GM19438 (cell line): ENCODE results near the gene FLT3.
"Not testable (repeated sequence)": the region's sequence is repeated elsewhere in the genome, so short reads cannot be mapped to it uniquely, and the experiment has no call there.

Source experiments
- ATAC-seq: cut with Tn5 transposase; IDR thresholded peaks from one replicate; pipeline ENCODE4 v1.9.1; 2021; ENCODE audit warnings: low read depth; ENCODE audit not compliant: unreplicated experiment

Gene FLT3

DNA sequence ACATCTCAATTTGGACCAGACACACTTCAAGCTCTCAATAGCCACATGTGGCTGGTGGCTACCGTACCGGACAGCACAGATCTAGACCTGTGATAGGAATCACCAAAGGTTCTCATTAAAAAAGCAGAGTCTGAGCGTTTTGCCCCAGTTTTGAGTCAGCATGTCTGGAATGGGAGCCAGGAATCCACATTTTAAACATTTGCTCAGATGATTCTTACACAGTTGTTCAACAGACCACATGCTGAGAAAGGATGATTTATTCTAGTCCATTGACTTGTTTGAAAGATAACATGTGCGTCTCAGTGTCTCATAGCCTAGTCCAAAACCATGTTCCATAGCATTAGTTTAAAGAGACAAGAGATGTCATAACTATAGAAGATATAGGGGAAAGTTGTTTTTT, 53.4 kb downstream of the FLT3 start:
- no peak for ATAC-seq

DNA sequence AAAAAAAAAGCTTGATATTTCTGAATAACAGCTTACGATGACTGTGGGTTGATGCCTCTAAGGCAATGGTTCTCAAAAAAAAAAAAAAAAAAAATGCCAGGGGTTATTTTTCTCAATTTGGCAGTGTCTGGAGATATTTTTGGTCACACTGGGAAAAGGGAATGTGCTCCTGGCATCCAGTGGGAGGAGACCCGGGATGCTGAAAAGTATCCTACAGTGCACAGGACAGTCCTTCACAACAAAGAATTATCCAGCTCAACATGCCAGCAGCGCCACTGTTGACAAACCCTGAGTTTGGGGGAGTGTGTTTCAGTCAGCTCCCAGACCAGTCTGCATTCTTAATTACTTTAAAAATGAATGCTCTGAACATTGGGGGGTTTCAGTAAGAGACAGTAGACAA, 54.5 kb downstream of the FLT3 start:
- ATAC-seq = no peak

DNA sequence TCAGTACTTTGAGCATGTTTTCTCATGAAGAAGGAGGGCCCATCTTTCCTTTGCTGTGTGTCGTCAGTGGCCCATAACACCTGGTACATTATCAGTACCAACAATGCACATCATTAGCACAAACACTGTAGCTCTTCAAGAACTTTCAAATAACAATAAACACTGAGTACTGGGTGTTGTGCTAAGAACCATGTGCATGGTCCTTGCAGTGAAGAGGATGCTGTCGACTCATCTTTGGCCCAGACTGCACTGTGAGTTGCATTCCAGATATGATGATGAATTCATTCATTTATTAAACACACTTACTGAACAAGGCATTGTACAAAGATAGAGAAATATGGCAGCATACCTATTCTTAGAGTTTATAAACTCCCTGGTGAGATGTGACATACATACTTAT, 55.8 kb downstream of the FLT3 start:
- no peak for ATAC-seq

DNA sequence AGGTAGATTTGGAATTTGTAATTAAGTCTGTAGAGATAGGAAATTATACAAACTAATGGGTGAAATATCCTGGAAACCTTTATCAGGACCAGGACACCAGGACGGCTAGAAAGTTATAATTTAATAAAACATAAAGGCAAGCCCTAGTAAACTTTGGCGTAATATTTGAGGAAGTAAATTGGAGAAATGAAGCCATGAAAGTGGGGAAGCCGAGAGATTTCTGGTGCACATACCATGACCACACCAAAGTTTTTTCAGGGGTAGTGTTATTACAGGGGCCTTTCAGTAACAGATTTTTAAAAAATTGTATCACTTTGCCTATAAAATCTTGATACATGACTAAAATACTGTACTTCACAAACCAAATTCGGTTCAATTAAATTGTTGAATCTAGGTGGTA, 57.2 kb downstream of the FLT3 start:
- ATAC-seq = no peak

DNA sequence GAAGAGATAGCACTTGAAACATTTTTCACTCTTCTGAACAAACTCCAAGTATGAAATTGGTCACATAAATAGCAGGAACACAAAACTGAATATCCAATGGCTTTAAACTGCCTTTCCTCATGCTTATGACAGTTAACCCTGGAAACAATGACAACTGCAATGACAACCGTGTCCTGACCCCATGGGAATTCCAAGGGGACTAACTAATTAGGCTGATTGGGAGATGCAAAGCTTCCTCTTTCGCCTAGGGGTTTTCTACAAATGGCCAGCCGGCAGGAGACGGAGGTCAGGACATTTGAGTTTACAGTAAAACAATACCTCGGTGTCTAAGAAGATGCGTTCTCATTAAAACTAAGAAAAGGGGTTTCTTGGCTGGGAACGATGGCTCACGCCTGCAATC, 58.9 kb downstream of the FLT3 start:
- ATAC-seq = no peak

DNA sequence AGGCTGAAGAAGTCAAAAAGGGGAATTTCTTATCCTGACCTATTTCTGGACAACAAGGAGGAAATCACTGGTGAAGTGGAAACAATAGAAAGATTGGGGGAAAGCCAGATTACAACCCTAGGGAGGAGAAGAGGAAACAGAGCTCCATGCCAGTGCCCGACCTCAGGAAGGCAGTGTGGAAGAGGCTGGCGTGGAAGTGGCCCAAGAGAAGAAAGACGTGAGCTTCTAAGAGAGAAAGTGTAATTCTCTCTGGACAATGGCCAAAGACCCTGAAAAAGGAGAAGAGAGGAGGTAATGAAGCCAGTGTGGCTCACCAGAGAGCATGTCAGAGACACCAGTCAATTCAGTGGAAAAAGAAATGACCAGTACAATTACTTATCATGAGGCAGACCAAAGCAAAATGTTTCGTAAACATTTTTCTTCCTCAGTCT, 59.3 kb downstream of the FLT3 start:
- ATAC-seq = no peak

DNA sequence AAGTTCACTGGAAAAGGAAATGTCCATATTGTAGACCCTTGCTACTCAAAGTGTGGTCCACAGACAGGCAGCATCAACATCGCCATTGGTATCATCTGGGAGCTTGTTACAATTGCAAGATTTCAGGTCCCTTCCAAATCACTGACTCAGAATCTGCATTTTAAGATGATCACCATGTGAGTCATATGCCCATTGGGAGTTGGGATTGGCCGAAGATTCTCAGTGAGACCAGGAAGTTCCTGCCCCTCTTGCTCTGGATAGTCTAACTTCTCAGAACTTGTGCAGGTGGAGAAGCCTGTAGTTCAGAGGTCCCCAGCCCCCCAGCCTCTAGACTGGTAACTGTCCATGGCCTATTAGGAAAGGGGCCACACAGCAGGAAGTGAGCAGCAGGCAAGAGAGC, 63.0 kb downstream of the FLT3 start:
- ATAC-seq = no peak

DNA sequence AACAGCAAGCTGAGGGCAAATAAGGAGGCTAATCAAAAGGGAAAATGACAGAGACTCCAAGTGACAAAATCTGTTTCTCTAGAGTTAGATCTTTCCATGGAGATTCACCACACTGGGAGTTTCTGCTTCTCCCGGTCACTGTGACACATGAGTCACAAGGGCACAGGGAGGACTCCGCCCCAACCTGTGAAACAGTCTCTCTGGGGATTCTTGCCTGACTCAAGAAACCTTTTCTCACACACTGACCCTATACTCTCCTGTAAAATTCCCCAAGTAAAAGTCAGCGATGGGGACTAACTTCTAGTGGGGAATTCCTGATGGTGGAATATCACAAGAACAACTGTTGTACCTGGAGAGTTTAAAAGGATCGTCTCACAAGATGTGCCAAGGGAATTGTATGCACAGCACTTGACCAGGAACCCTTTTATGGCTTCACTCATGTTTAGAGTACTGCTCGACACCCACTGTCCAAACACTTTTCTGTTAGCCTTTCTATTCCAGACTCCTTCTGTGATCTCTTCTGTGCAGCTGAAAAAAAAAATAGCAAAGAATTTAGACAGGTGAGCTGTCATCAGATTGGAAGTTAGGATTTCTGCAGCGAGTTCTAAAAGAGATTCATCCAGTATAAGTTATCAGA, 65.1 kb downstream of the FLT3 start:
- no peak for ATAC-seq

DNA sequence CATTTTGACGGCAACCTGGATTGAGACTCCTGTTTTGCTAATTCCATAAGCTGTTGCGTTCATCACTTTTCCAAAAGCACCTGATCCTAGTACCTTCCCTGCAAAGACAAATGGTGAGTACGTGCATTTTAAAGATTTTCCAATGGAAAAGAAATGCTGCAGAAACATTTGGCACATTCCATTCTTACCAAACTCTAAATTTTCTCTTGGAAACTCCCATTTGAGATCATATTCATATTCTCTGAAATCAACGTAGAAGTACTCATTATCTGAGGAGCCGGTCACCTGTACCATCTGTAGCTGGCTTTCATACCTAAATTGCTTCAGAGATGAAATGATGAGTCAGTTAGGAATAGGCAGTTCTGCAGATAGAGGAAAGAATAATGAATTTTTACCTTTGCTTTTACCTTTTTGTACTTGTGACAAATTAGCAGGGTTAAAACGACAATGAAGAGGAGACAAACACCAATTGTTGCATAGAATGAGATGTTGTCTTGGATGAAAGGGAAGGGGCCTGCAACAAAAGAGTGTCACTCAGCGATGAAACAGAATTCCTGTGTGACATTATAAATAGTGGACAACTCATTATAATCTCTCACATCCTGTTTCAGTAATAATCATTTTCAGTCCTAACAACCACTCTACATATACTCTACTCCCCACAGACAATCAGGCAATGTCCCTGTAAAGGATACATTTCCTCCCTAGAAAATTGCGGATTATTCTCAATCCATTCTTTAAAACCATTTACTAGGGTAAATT, 66.3 kb downstream of the FLT3 start:
- no peak for ATAC-seq

DNA sequence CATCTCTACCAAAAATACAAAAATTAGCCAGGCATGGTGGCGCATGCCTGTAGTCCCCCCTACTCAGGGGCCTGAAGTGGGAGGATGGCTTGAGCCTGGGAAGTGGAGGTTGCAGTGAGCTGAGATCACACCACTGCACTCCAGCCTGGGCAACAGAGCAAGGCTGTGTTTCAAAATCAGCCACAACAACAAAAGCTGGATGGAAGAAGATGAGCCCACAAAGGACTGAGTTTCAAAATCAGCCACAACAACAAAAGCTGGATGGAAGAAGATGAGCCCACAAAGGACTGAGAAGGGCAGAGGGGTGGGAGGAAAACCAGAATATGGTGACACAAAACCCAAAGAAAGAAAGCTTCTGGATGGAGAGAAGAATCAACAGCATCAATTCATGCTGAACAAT, 67.9 kb downstream of the FLT3 start:
- ATAC-seq = not testable (repeated sequence)

DNA sequence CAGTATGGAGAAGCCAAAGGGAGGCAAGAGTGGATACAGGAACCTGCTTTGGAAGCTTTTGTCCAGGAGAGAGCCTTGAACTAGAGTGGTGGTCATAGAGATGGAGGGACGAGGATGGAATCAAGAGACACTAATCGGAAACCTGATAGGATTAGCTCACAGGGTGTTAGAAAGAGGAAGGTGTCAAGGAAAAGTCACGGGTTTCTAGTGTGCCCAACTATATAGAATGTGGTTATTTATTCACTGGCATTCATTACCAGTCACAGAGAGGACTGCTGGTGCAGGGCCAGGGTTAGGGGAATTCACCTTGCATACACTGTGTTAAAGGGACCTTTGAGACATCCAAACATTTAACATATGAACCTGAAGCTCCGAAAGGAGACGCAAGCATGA, 68.5 kb downstream of the FLT3 start:
- no peak for ATAC-seq

DNA sequence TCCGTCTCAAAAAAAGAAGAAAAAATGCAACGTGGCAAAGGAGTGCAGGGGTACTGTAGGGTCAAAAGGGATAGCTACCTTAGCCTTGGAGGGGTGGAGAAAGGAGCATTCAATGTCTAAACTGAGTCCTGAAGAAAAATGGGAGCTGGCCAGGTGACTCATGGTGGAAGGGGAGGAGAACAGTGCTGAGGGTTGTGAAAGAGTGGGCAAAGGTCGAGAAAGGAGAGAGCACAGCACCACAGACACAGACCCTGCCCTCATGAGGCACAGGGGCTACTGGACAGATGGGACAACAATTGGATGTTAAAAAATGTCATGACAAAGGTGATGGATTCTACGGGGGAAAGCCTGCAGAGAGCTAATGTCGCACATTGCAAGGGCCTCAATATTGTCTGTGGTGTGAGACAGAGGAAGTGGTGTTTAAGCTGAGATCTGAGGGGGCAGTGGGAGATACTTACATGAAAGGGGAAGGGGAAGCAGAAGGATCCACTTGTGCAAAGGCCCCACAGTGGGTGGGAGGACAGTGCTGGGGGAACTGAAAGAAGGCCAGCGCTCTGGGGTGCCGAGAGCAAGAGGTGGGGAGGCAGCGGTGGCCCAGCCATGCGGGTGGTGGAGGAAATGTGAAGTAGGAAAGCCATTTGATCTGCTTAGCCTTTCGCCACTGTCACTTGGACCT, 69.0 kb downstream of the FLT3 start:
- no peak for ATAC-seq

DNA sequence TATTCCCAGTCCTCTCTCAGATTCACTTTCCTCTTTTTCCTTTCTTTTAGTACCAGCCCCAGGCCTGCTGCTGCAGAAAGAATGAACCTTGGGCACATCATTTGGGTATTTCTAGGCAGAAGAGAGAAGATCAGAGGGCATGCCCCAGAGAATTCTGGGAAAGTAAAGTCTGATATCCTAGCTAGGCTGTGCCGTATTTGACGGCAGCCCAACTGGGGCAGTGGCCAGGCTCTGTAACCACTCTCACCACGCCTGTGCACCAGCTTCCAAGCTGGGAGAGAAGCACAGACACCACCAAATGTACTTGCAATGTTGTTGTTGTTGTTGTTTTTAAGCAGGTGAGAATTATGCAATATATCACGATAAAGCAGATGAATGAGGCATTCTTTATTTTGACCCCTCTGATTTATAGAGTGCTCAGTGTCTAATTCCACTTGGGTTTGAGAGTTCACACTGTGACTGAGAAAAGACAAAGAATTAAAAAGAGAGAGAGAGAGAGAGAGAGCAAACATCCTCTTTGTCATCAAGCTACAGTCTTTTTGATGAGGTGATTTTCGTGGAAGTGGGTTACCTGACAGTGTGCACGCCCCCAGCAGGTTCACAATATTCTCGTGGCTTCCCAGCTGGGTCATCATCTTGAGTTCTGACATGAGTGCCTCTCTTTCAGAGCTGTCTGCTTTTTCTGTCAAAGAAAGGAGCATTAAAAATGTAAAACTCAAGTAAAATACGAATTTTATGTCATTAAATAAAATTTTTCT, 72.6 kb downstream of the FLT3 start:
- ATAC-seq = no peak

DNA sequence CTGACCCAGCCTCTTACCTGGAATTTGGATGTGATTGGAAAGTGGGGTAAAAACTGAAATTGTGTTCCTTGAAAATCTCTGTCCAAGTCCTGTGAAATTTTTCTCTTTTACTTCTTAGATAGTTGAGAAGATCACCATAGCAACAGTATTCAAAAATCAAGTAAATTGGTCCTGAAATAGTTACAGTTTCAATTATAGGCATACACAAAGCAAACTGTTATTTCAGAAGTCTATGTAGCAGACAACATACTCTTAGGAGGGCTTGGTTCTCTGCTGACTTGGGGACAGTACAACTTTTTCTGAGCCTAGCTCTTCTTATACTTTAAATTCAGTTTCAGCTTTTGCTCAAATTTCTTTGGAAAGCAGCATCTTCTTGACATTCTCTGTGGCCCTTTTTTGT, 73.3 kb downstream of the FLT3 start:
- ATAC-seq = no peak

DNA sequence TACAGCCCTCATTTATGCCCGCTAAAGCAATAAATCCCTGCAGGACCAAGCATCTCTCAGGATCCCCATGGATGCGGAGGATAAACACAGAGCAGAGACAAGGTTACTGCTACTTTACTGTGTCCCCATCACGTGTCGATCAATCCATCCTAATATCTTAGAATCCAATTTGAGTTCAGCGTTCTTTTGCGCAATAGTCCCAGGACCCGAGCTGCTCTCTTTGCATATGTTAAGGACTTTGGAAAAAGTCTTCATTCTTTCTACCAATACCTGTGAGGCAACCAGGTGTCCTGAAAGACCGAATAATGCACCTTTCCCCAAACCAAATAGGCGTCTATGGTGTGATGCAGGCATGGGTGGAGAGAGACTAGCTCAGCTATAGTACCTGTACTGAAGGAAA, 73.9 kb downstream of the FLT3 start:
- ATAC-seq = no peak

DNA sequence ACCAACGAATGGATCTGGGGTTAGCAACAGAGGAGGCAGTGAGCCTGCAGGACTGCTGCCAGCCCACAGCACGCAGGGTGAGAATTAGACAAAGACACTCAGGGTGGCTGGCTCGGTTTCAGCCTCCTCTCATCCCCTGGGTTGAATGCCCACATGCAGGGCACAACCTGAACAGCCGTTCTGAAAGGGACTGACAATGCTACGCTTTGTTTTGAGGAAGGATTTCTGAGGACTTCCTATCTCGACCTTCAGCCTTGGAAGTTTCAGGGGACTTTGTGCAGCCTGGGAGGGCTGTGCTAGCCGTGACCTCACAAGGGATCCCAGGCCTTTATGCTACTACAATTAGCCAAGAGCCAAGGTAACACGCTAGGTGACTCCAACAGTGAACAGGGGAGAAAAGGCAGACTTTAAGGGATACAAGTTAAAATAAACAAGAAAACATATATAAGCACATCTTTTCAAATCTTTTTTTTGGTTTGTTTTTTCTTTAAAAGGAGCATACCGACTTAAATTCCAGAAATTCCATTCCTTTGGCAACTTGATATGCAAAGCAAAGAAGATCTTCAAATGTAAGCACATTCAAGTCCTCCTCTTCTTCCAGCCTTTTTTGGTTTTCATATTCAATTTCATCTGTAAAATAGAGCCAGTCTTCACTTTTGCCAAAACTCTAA, 77.4 kb downstream of the FLT3 start:
- no peak for ATAC-seq

DNA sequence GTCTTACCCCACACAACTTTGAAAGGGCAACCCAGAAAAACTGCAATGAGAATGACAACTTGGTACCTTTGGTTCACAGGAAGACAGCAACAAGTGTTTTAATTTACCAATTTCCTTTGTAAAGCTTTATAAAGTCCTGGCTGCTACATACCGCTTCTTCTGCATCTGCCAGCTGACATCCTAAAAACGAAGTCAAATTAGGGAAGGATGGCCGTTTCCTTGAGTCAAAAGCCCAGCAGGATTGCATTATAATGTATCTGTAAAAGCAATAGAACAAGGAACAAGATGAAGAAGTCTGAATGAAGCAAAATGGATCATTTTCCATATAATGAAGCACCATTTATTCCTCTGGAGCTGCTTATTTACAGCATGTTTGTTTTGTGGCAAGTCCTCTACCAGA, 86.1 kb downstream of the FLT3 start:
- no peak for ATAC-seq

DNA sequence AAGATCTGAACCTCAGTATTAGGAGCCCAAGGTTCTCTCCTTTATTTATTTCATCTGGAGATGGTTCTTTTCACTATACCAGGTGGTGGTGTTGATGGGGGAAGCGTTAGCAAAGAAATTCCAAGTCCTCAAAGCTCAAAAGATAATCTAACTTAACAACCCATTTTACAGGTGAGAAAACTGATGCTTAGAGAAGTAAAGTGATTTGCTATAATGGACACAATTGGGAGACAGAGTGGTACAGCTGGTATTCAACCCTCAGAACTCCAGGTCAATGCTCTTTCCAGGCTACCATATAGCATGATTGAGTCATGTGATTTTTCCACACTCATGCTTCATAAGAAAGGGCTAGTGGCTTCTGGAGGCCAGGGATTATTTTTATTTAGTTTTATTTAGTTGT, 86.9 kb downstream of the FLT3 start:
- ATAC-seq = no peak

DNA sequence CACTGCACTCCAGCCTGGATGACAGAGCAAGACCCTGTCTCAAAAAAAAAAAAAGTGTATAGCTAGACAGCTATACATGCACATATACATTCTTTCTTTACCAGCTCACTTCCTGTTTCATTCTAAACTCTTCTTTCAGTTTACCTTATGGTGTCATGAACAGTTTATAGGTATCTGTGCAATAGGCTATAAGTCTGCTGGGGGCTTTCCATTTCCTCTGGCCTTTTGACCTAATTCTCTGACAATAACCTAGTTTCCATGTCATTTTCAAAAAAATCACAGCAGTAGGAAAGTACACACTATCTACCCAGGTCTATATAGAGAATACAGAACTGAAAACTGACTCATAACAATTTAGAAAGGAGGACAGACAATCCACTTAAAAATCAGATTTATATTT, 87.5 kb downstream of the FLT3 start:
- ATAC-seq = peak; percentile 82

DNA sequence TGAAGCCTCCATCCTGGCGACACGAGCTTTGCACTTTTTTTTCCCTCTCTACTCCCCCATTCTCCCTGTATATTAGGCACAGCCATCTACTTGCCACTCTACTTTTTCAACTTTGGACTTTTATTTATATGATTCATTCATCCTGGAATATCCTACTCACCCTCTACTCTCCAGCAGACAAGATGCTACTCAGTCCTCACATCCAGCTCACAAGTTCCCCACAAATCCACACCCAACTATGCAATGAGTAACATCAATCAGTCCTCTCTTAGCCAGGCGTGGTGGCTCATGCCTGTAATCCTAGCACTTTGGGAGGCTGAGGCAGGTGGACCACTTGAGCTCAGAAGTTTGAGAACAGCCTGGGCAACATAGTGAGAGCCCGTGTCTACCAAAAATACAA, 88.0 kb downstream of the FLT3 start:
- no peak for ATAC-seq

DNA sequence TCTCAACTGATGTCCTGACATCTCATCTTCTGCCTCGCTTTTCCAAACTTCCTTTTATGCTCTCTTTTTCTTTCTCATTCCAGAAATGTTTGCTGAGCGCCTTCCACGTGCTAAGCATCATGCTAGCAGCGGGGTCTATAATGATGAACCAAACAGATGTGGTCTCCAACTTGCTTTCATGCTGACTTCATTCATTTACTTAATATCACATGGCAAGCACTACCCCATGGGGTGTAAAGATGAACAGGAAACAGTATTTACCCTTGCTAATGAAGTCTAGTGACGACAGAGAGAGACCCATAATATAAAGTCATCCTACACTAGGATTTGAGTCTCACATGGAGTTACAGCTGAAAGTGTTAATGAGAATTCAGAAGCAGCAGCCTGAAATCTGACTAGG, 90.3 kb downstream of the FLT3 start:
- ATAC-seq = no peak
